Memory B cell (primary cell): ENCODE results near the gene AMIGO2.

Experiments used
- ATAC-seq: fragments of 150-1000 bp; cut with Tn5 transposase; 2 replicates; pipeline ENCODE4 v1.10.0; 2021; ENCODE audit warnings: low read depth, mild to moderate bottlenecking, moderate library complexity
- DNase-seq, 2 donors: peaks; one replicate each; pipeline ENCODE4 v3.0.0; 2022; ENCODE audit warnings: low spot score in 2 of 2
- H3K27ac Mint-ChIP-seq: one replicate; pipeline ENCODE4 v1.8.0; 2022; ENCODE audit warnings: mild to moderate bottlenecking, moderate library complexity, mixed read lengths
- H3K27me3 Mint-ChIP-seq: one replicate; pipeline ENCODE4 v1.8.0; 2022; ENCODE audit warnings: mixed read lengths
- H3K36me3 Mint-ChIP-seq: one replicate; pipeline ENCODE4 v1.8.0; 2022; ENCODE audit warnings: mild to moderate bottlenecking, mixed read lengths
- H3K4me1 Mint-ChIP-seq: one replicate; pipeline ENCODE4 v1.8.0; 2022; ENCODE audit warnings: mixed read lengths
- H3K4me3 Mint-ChIP-seq: one replicate; pipeline ENCODE4 v1.8.0; 2022; ENCODE audit warnings: mild to moderate bottlenecking, moderate library complexity, mixed read lengths
- H3K9me3 Mint-ChIP-seq: one replicate; pipeline ENCODE4 v1.8.0; 2022; ENCODE audit warnings: mixed read lengths

Gene AMIGO2

GRCh38 chr12:47107446-47107845, 27.7 kb upstream of the AMIGO2 start:
- Mint-ChIP-seq H3K27me3 (no peaks in the 10 kb centered on the region), H3K9me3 (no peaks in the 10 kb centered on the region), H3K4me3 (no peak overlapping the region), H3K36me3 (peaks cover 24% of the 10 kb centered on the region), H3K27ac (no peak overlapping the region), H3K4me1 (no peaks in the 10 kb centered on the region)
- ATAC-seq (no peak), DNase-seq (no peak)

DNA sequence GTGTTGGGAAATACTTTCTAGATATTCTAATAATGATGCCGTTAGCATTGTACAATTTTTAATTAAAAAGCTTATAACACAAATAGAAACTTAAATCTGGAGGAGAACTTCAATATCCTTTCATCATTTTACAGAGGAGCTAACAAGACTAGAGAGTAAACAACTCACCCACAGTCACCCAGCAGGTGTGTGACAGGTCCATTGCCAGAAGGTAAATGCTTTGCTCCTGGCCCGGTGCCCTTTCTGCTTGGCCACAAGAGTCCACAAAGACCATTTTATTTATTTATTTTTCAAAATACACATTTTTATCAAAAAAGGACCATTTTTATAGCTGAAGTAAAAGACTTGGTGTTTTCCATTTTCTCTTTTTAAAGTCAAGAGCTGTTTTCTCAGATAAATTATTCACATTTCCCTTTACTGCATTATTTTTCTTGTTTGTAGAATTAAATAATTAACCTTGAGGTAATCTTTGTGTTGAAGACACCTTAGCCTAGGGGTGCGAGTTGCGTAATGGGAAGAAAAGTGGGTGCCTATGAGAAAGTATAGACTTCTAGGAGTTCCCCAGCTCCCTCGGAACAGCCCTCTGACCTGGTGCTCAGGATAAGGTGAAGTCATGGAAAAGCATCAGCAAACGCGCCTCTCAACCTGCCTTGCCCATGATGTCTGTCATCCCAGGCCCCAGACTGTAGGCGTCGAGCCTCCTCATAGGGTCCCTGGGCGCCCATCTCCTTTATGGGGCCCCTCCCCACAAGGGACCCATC, 26.3 kb upstream of the AMIGO2 start:
- H3K36me3 Mint-ChIP-seq = peaks cover 19% of the 10 kb centered on the region
- no peak overlapping the region for H3K4me3 Mint-ChIP-seq
- H3K27me3 Mint-ChIP-seq = no peaks in the 10 kb centered on the region
- H3K9me3 Mint-ChIP-seq = no peaks in the 10 kb centered on the region
- H3K4me1 Mint-ChIP-seq = no peaks in the 10 kb centered on the region
- ATAC-seq (no peak), DNase-seq (no peak)
- no peak overlapping the region for H3K27ac Mint-ChIP-seq

- H3K27ac Mint-ChIP-seq = no peak overlapping the region
- no peaks in the 10 kb centered on the region for H3K4me1 Mint-ChIP-seq
These were observed 23.3 kb upstream of the AMIGO2 start for GRCh38 chr12:47102845-47103651.

GRCh38 chr12:47102406-47102805, 22.6 kb upstream of the AMIGO2 start:
- DNase-seq (no peak), ATAC-seq (no peak)
- H3K27ac Mint-ChIP-seq = no peak overlapping the region
- peaks cover 9% of the 10 kb centered on the region for H3K36me3 Mint-ChIP-seq
- H3K4me1 Mint-ChIP-seq = no peaks in the 10 kb centered on the region
- no peak overlapping the region for H3K4me3 Mint-ChIP-seq
- no peaks in the 10 kb centered on the region for H3K9me3 Mint-ChIP-seq
- no peaks in the 10 kb centered on the region for H3K27me3 Mint-ChIP-seq

More at GRCh38 chr12:47102845-47103651, 23.3 kb upstream of the AMIGO2 start:
- no peaks in the 10 kb centered on the region for H3K9me3 Mint-ChIP-seq
- DNase-seq = no peak
- H3K36me3 Mint-ChIP-seq = peaks cover 10% of the 10 kb centered on the region
- H3K27me3 Mint-ChIP-seq = no peaks in the 10 kb centered on the region
- ATAC-seq = no peak
- no peak overlapping the region for H3K4me3 Mint-ChIP-seq

- no peaks in the 10 kb centered on the region for H3K27me3 Mint-ChIP-seq
- H3K4me3 Mint-ChIP-seq = no peak overlapping the region
- H3K4me1 Mint-ChIP-seq = no peaks in the 10 kb centered on the region
- no peak for ATAC-seq
- H3K27ac Mint-ChIP-seq = no peak overlapping the region
- DNase-seq = no peak
- H3K36me3 Mint-ChIP-seq = no peaks in the 10 kb centered on the region
- no peaks in the 10 kb centered on the region for H3K9me3 Mint-ChIP-seq
These were observed 20.4 kb upstream of the AMIGO2 start for GRCh38 chr12:47100160-47100559.

GRCh38 chr12:47099610-47100009, 19.9 kb upstream of the AMIGO2 start:
- H3K4me3 Mint-ChIP-seq = no peak overlapping the region
- H3K4me1 Mint-ChIP-seq = no peaks in the 10 kb centered on the region
- no peak overlapping the region for H3K27ac Mint-ChIP-seq
- no peaks in the 10 kb centered on the region for H3K36me3 Mint-ChIP-seq
- H3K9me3 Mint-ChIP-seq = no peaks in the 10 kb centered on the region
- H3K27me3 Mint-ChIP-seq = no peaks in the 10 kb centered on the region
- DNase-seq (no peak), ATAC-seq (no peak)

DNA sequence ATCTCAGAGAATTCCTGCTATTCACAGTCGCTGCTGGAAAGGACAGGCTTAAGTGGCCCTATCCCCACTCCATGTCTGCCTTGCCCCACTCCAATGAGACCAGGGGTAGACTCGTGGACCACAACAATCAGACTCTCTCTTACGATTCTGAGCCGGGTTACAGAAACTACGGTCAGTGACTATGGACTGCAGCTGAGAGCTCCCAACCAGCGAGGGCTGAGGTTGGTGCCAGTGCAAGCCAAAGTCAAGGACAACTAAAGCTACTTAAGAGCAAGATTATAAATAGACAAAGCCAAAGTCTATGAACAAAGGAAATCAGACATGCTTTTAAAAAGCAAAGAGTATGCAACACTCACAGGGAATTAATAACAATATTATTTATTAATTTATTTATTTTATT, 18.3 kb upstream of the AMIGO2 start:
- no peaks in the 10 kb centered on the region for H3K27me3 Mint-ChIP-seq
- H3K4me1 Mint-ChIP-seq = no peaks in the 10 kb centered on the region
- no peak overlapping the region for H3K27ac Mint-ChIP-seq
- no peak overlapping the region for H3K4me3 Mint-ChIP-seq
- no peaks in the 10 kb centered on the region for H3K9me3 Mint-ChIP-seq
- ATAC-seq = no peak
- DNase-seq = no peak
- H3K36me3 Mint-ChIP-seq = no peaks in the 10 kb centered on the region

- Mint-ChIP-seq H3K9me3 (no peaks in the 10 kb centered on the region), H3K27ac (no peak overlapping the region), H3K27me3 (no peaks in the 10 kb centered on the region), H3K4me1 (no peaks in the 10 kb centered on the region), H3K36me3 (no peaks in the 10 kb centered on the region), H3K4me3 (no peak overlapping the region)
- no peak for DNase-seq
- no peak for ATAC-seq
These were observed 17.6 kb upstream of the AMIGO2 start for GRCh38 chr12:47097276-47097896.

- no peak for ATAC-seq
- peaks cover 1% of the 10 kb centered on the region for H3K9me3 Mint-ChIP-seq
- H3K4me3 Mint-ChIP-seq = no peak overlapping the region
- DNase-seq = no peak
- no peaks in the 10 kb centered on the region for H3K4me1 Mint-ChIP-seq
- peaks cover 3% of the 10 kb centered on the region for H3K36me3 Mint-ChIP-seq
- no peaks in the 10 kb centered on the region for H3K27me3 Mint-ChIP-seq
- no peak overlapping the region for H3K27ac Mint-ChIP-seq
These were observed 15.9 kb upstream of the AMIGO2 start for GRCh38 chr12:47095446-47096236.

DNA sequence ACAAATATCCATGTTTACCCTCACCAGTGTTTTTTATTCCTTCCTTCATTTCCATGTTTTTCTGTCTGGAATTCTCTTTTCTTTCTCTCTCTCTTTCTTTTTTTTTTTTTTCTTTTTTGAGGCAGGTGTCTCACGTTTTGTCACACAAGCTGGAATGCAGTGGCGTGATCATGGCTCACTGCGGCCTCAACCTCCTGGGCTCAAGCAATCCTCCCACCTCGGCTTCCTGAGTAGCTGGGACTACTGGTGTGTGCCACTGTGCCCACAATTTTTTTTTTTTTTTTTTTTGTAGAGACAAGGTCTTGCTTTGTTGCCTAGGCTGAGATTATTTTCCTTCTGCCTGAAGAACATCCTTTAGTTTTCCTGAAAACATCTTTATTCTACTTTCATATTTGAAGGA, 15.0 kb upstream of the AMIGO2 start:
- H3K27ac Mint-ChIP-seq = no peak overlapping the region
- peaks cover 6% of the 10 kb centered on the region for H3K36me3 Mint-ChIP-seq
- no peak for ATAC-seq
- peaks cover 3% of the 10 kb centered on the region for H3K9me3 Mint-ChIP-seq
- no peaks in the 10 kb centered on the region for H3K4me1 Mint-ChIP-seq
- no peaks in the 10 kb centered on the region for H3K27me3 Mint-ChIP-seq
- no peak overlapping the region for H3K4me3 Mint-ChIP-seq
- no peak for DNase-seq

- Mint-ChIP-seq H3K4me1 (peaks cover under 1% of the 10 kb centered on the region), H3K9me3 (peaks cover 3% of the 10 kb centered on the region), H3K4me3 (no peak overlapping the region), H3K27me3 (no peaks in the 10 kb centered on the region), H3K27ac (no peak overlapping the region), H3K36me3 (peaks cover 6% of the 10 kb centered on the region)
- ATAC-seq (no peak), DNase-seq (no peak)
These were observed 11.2 kb upstream of the AMIGO2 start for GRCh38 chr12:47091009-47091408.

GRCh38 chr12:47088021-47088944, 8.5 kb upstream of the AMIGO2 start:
- ATAC-seq = no peak
- no peak overlapping the region for H3K4me3 Mint-ChIP-seq
- H3K9me3 Mint-ChIP-seq = peaks cover 3% of the 10 kb centered on the region
- H3K4me1 Mint-ChIP-seq = peaks cover 23% of the 10 kb centered on the region
- peaks cover 6% of the 10 kb centered on the region for H3K36me3 Mint-ChIP-seq
- H3K27ac Mint-ChIP-seq = no peak overlapping the region
- DNase-seq = no peak
- H3K27me3 Mint-ChIP-seq = no peaks in the 10 kb centered on the region

GRCh38 chr12:47087088-47087688, 7.4 kb upstream of the AMIGO2 start:
- Mint-ChIP-seq H3K36me3 (peaks cover 6% of the 10 kb centered on the region), H3K27ac (no peak overlapping the region), H3K9me3 (peaks cover 3% of the 10 kb centered on the region), H3K4me1 (peaks cover 32% of the 10 kb centered on the region), H3K27me3 (no peaks in the 10 kb centered on the region), H3K4me3 (no peak overlapping the region)
- no peak for DNase-seq
- no peak for ATAC-seq
